Fibroblast of lung (primary cell): ENCODE measurements around the gene EZH1.

Experiments used
- EZH2 ChIP-seq: IDR thresholded peaks from 2 replicates; pipeline ENCODE4 v1.5.1; 2012; ENCODE audit warnings: low read length, control low read depth, mild to moderate bottlenecking; ENCODE audit errors: missing control alignments
- TF ChIP-seq, protein P1 (sequence below), 2 donors: IDR thresholded peaks in 1 of 2; conservative IDR thresholded peaks in 1 of 2; 1 replicate in 1 of 2; 2 replicates in 1 of 2; pipeline ENCODE4 v1.5.1; 2011 to 2012; ENCODE audit warnings: low read length in 2 of 2, control low read depth in 1 of 2, inconsistent platforms in 1 of 2, low read depth in 1 of 2, mild to moderate bottlenecking in 1 of 2

DNA sequence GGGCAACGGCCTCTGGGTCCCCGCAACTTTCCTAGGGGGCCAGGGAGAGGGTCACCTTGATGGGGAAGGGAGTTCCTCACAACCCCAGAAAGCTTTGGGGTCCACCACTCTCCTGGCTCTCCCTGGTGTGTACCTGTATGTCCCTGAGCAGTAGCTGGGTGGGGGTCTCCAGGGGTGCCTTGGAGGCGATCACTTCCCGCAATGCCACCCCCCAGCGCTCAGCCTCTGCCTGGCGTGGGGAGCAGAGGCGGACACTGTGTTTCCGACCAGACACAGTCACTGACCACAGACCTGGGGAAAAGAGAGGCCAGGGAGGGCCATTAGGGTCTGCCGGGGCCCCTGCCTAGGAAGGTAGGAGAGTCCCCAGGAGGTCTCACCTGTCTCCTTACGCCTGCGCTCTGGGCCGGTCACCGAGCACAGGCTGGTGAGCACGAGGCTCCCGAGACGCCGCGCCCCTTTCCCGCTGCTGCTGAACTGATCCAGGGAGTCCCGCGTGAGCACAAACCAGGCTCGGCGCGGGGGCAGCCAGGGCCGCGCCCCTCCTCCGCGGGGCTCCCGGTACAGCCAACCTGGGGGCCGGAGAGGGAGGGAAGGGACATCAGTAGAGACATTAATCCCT lies 71.5 kb downstream of the EZH1 start:
- TF ChIP-seq, protein P1, sequence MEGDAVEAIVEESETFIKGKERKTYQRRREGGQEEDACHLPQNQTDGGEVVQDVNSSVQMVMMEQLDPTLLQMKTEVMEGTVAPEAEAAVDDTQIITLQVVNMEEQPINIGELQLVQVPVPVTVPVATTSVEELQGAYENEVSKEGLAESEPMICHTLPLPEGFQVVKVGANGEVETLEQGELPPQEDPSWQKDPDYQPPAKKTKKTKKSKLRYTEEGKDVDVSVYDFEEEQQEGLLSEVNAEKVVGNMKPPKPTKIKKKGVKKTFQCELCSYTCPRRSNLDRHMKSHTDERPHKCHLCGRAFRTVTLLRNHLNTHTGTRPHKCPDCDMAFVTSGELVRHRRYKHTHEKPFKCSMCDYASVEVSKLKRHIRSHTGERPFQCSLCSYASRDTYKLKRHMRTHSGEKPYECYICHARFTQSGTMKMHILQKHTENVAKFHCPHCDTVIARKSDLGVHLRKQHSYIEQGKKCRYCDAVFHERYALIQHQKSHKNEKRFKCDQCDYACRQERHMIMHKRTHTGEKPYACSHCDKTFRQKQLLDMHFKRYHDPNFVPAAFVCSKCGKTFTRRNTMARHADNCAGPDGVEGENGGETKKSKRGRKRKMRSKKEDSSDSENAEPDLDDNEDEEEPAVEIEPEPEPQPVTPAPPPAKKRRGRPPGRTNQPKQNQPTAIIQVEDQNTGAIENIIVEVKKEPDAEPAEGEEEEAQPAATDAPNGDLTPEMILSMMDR (conservative IDR thresholded peaks at IDR 0.05 in 1 of 2, IDR thresholded peaks at IDR 0.05 in 1 of 2; ENCODE audit: low read depth in 1 of 2, low read length in 2 of 2) = no peak
- TF ChIP-seq EZH2 = no peak
